CD4-positive, CD25-positive, alpha-beta regulatory T cell (primary cell): ENCODE measurements around the gene CDKAL1. TPM values are rescaled to one million over a fixed set of nuclear protein-coding genes. Genes with fewer than 3 reads are reported as not detected.
A peak's percentile ranks its signal among the peaks of the same experiment; 100 is the strongest.

Experiments
- ATAC-seq, 2 donors: fragments of 150-1000 bp; cut with Tn5 transposase; one replicate each; pipeline ENCODE4 v1.10.0; 2021; ENCODE audit warnings: low read depth in 2 of 2, moderate number of reproducible peaks in 2 of 2, moderate library complexity in 1 of 2
- DNase-seq, 3 donors: peaks; one replicate each; pipeline versions ENCODE4 v3.0.0 to v3.0.0-alpha.2; 2012 to 2022; ENCODE audit warnings: mixed read lengths in 1 of 3
- H3K27ac ChIP-seq: one replicate; pipeline ENCODE4 v1.7.0; 2013; ENCODE audit warnings: mild to moderate bottlenecking, low read length; ENCODE audit not compliant: insufficient read depth, poor library complexity, severe bottlenecking
- H3K27me3 ChIP-seq: one replicate; pipeline ENCODE4 v1.7.0; 2013; ENCODE audit warnings: low read length; ENCODE audit not compliant: control insufficient read depth, insufficient read depth
- H3K36me3 ChIP-seq: one replicate; pipeline ENCODE4 v1.7.0; 2013; ENCODE audit warnings: mild to moderate bottlenecking, low read length, moderate library complexity; ENCODE audit not compliant: control insufficient read depth, insufficient read depth
- H3K4me1 ChIP-seq: 2 replicates; pipeline ENCODE4 v1.7.0; 2013; ENCODE audit warnings: mild to moderate bottlenecking, low read length; ENCODE audit not compliant: insufficient read depth, control insufficient read depth, poor library complexity, severe bottlenecking
- H3K4me3 ChIP-seq: one replicate; pipeline ENCODE4 v1.7.0; 2013; ENCODE audit warnings: low read depth, mild to moderate bottlenecking, low read length, moderate library complexity
- H3K9me3 ChIP-seq, 2 experiments: 1 replicate in 1 of 2; 2 replicates in 1 of 2; pipeline ENCODE4 v1.7.0; 2013; ENCODE audit warnings: low read length in 2 of 2, mild to moderate bottlenecking in 1 of 2, moderate library complexity in 1 of 2; ENCODE audit not compliant: control insufficient read depth in 2 of 2
- H3K27ac Mint-ChIP-seq, 3 donors: one replicate each; pipeline ENCODE4 v1.8.0; 2020 to 2022; ENCODE audit warnings: mild to moderate bottlenecking in 3 of 3, mixed read lengths in 3 of 3, moderate library complexity in 2 of 3
- H3K27me3 Mint-ChIP-seq: one replicate; pipeline ENCODE4 v1.8.0; 2022; ENCODE audit warnings: mild to moderate bottlenecking, mixed read lengths
- H3K36me3 Mint-ChIP-seq: one replicate; pipeline ENCODE4 v1.8.0; 2020; ENCODE audit warnings: mixed read lengths
- H3K4me1 Mint-ChIP-seq, 4 donors: one replicate each; pipeline ENCODE4 v1.8.0; 2020 to 2022; ENCODE audit warnings: mixed read lengths in 4 of 4, mild to moderate bottlenecking in 1 of 4
- H3K4me3 Mint-ChIP-seq, 4 donors: one replicate each; pipeline ENCODE4 v1.8.0; 2020 to 2022; ENCODE audit warnings: mild to moderate bottlenecking in 4 of 4, mixed read lengths in 4 of 4, moderate library complexity in 3 of 4
- H3K9me3 Mint-ChIP-seq, 7 donors: one replicate each; pipeline ENCODE4 v1.8.0; 2020 to 2022; ENCODE audit warnings: mixed read lengths in 7 of 7, mild to moderate bottlenecking in 3 of 7, moderate library complexity in 2 of 7
- polyA plus RNA-seq, 4 donors: library from polyadenylated mRNA; unstranded; fragments of 300-500 nt; fragmentation: Illumina TruSeq; gene quantifications; one replicate each; pipeline ENCODE4 v1.2.3, GENCODE V29; 2021
- total RNA-seq: library from RNA; stranded (reverse); gene quantifications from one replicate; pipeline ENCODE4 v1.2.3, GENCODE V29; 2022

CDKAL1 gene
- total and polyA plus RNA-seq, 5 donors from 2014 or later, result 26.1 to 39.4 (median 30.4) TPM

DNA sequence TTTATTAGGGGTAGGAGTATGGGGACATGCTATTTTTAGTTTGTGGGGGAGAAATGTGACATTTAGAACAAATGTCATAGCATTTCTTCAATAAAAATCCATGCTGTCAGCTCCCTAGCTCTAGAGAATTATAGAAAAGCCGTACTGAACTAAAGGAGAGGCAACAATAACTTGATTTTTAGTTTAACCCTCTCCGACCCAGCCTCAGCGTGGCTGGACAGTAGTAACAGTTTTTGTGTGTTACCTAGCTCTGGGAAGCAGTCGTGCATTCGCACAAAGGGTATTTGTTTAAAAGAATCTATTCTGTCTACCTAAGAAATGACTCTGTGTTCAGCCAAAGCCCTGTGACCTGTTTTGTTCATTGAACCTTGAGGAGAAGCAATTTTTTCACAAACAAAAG, 616.9 kb downstream of the CDKAL1 start:
- H3K27ac Mint-ChIP-seq, result no peak overlapping the region
- H3K27ac ChIP-seq, result no peak overlapping the region
- H3K27me3 Mint-ChIP-seq, result no peaks in the 10 kb centered on the region
- H3K36me3 Mint-ChIP-seq, result peaks cover 13% of the 10 kb centered on the region
- no peak for ATAC-seq
- peaks cover 0 to 4% (median under 1%) of the 10 kb centered on the region in 4 donors for H3K4me1 Mint-ChIP-seq
- H3K4me3 ChIP-seq, result no peak overlapping the region
- no peaks in the 10 kb centered on the region for H3K9me3 Mint-ChIP-seq
- no peak for DNase-seq
- H3K4me3 Mint-ChIP-seq, result no peak overlapping the region
- no peaks in the 10 kb centered on the region for H3K36me3 ChIP-seq
- H3K4me1 ChIP-seq, result no peaks in the 10 kb centered on the region
- H3K9me3 ChIP-seq, result no peaks in the 10 kb centered on the region
- no peaks in the 10 kb centered on the region for H3K27me3 ChIP-seq

GRCh38 chr6:21151530-21151929, 617.3 kb downstream of the CDKAL1 start:
- Histone ChIP-seq H3K4me1 (no peaks in the 10 kb centered on the region), H3K9me3 (no peaks in the 10 kb centered on the region), H3K27ac (no peak overlapping the region), H3K36me3 (no peaks in the 10 kb centered on the region), H3K27me3 (no peaks in the 10 kb centered on the region), H3K4me3 (no peak overlapping the region)
- Mint-ChIP-seq H3K36me3 (peaks cover 13% of the 10 kb centered on the region), H3K27ac (no peak overlapping the region), H3K4me1 (peaks cover 0 to 4% (median 1%) of the 10 kb centered on the region in 4 donors), H3K9me3 (no peaks in the 10 kb centered on the region), H3K27me3 (no peaks in the 10 kb centered on the region), H3K4me3 (no peak overlapping the region)
- no peak for ATAC-seq
- no peak for DNase-seq

DNA sequence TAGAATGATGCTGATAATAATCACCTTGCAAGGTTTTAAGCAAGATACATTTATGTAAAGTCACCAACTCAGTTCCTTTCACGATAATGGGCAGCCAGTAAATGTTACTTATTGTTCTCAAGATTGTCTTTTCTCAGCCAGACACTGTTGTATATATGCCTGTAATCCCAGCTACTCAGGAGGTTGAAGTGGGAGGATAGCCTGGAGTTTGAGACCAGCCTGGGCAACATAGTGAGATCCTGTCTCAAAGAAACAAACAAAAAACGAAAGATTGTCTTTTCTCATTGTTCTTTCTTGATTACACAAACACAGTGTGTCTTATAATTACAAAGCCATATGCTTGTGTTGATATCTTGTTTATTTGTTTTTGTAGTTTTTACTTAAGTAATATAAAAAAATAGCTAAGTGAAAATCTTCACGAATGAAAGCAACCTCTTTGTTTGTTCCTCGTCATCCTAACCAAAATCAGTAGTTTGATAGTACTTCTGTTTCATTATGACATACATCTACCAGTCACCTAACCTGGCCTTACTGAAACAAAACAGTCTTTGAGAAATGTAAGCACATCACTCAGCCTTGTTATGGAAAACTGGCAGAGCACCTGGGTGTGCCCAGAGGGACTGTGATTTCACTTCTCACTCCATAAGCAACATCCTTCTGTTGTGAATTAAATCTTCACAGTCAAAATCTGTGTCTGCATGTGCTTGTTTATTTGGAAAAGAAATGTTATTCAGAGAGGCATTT, 623.1 kb downstream of the CDKAL1 start:
- no peaks in the 10 kb centered on the region for H3K27me3 Mint-ChIP-seq
- Histone ChIP-seq H3K36me3 (no peaks in the 10 kb centered on the region), H3K27ac (no peak overlapping the region), H3K27me3 (no peaks in the 10 kb centered on the region), H3K4me3 (no peak overlapping the region), H3K4me1 (no peaks in the 10 kb centered on the region), H3K9me3 (no peaks in the 10 kb centered on the region)
- H3K4me3 Mint-ChIP-seq, result peak overlapping the region in 1 of 4 donors; percentile 63
- DNase-seq, result peak in 1 of 3 donors; percentile 23
- H3K36me3 Mint-ChIP-seq, result peaks cover 8% of the 10 kb centered on the region
- no peak for ATAC-seq
- peaks cover 0 to 2% (median 0%) of the 10 kb centered on the region in 7 donors for H3K9me3 Mint-ChIP-seq
- peaks cover 12 to 16% (median 15%) of the 10 kb centered on the region in 4 donors for H3K4me1 Mint-ChIP-seq
- peak overlapping the region in 1 of 3 donors; percentile 23 for H3K27ac Mint-ChIP-seq

DNA sequence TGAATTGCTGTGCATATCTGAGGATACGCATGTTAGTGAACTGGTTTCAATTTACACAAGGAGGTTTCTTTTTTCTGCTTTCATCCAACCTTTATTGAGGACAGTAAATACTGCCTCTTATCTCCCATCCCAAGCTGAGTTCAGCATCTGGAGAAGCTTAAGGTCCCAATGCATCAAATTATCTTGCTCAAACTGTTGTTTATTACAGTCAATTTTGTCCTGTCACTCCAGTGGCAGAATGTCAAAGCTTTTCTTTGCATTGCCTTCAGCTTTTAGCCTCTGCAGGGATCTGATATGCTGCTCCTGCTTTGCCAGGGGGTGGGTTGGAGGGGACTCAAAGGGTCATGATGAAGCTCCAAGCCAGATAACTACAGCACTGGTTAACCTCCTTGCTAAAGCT, 623.9 kb downstream of the CDKAL1 start:
- no peak for DNase-seq
- Mint-ChIP-seq H3K4me3 (no peak overlapping the region), H3K36me3 (peaks cover 8% of the 10 kb centered on the region), H3K4me1 (peaks cover 14 to 16% (median 15%) of the 10 kb centered on the region in 4 donors), H3K27me3 (no peaks in the 10 kb centered on the region), H3K27ac (no peak overlapping the region), H3K9me3 (peaks cover 0 to 2% (median 0%) of the 10 kb centered on the region in 7 donors)
- Histone ChIP-seq H3K27me3 (no peaks in the 10 kb centered on the region), H3K4me1 (no peaks in the 10 kb centered on the region), H3K27ac (no peak overlapping the region), H3K4me3 (no peak overlapping the region), H3K36me3 (no peaks in the 10 kb centered on the region), H3K9me3 (no peaks in the 10 kb centered on the region)
- no peak for ATAC-seq

GRCh38 chr6:21158873-21159272, 624.6 kb downstream of the CDKAL1 start:
- H3K27me3 Mint-ChIP-seq, result no peaks in the 10 kb centered on the region
- ATAC-seq, result no peak
- peaks cover 3% of the 10 kb centered on the region for H3K36me3 Mint-ChIP-seq
- H3K4me3 Mint-ChIP-seq, result no peak overlapping the region
- Histone ChIP-seq H3K4me1 (no peaks in the 10 kb centered on the region), H3K4me3 (no peak overlapping the region), H3K9me3 (no peaks in the 10 kb centered on the region), H3K27ac (no peak overlapping the region), H3K27me3 (no peaks in the 10 kb centered on the region), H3K36me3 (no peaks in the 10 kb centered on the region)
- H3K4me1 Mint-ChIP-seq, result peaks cover 15 to 21% (median 16%) of the 10 kb centered on the region in 4 donors
- H3K27ac Mint-ChIP-seq, result no peak overlapping the region
- peaks cover 0 to 2% (median 0%) of the 10 kb centered on the region in 7 donors for H3K9me3 Mint-ChIP-seq
- no peak for DNase-seq

GRCh38 chr6:21159465-21159864, 625.2 kb downstream of the CDKAL1 start:
- Histone ChIP-seq H3K27me3 (no peaks in the 10 kb centered on the region), H3K4me3 (no peak overlapping the region), H3K9me3 (no peaks in the 10 kb centered on the region), H3K27ac (no peak overlapping the region), H3K4me1 (no peaks in the 10 kb centered on the region), H3K36me3 (no peaks in the 10 kb centered on the region)
- DNase-seq (no peak), ATAC-seq (no peak)
- peaks cover 17 to 22% (median 21%) of the 10 kb centered on the region in 4 donors for H3K4me1 Mint-ChIP-seq
- H3K27ac Mint-ChIP-seq, result no peak overlapping the region
- peaks cover 0 to 2% (median 0%) of the 10 kb centered on the region in 7 donors for H3K9me3 Mint-ChIP-seq
- H3K36me3 Mint-ChIP-seq, result peaks cover 3% of the 10 kb centered on the region
- no peaks in the 10 kb centered on the region for H3K27me3 Mint-ChIP-seq
- H3K4me3 Mint-ChIP-seq, result no peak overlapping the region

DNA sequence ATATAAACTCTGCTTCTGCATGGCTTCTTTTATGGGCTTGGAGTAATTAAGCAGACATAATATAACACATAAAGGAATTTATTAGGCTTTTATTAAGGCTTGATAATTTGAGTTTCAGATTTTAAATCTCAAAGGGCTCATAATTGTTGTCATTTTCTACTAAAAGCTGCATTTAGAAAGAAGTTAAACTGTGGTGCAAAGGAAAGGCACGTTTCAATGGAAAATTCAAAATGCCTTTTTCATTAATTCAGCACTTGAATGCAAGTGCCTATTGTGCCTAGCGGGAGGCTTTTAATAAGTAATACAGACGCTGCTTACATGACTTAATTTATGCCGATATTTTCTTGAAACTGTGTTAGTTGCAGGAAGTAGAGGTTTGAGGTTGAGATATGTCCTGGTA, 627.5 kb downstream of the CDKAL1 start:
- no peak for ATAC-seq
- no peaks in the 10 kb centered on the region for H3K36me3 ChIP-seq
- Mint-ChIP-seq H3K4me1 (peaks cover 23 to 29% (median 26%) of the 10 kb centered on the region in 4 donors), H3K27me3 (no peaks in the 10 kb centered on the region), H3K9me3 (peaks cover 0 to 2% (median 0%) of the 10 kb centered on the region in 7 donors), H3K36me3 (peaks cover 3% of the 10 kb centered on the region), H3K4me3 (no peak overlapping the region), H3K27ac (peak overlapping the region in 1 of 3 donors; percentile 23)
- H3K4me3 ChIP-seq, result no peak overlapping the region
- no peaks in the 10 kb centered on the region for H3K27me3 ChIP-seq
- H3K9me3 ChIP-seq, result no peaks in the 10 kb centered on the region
- no peak for DNase-seq
- no peaks in the 10 kb centered on the region for H3K4me1 ChIP-seq
- H3K27ac ChIP-seq, result no peak overlapping the region
